ENCODE results near the gene VEGFD. TPM values are rescaled to one million over a fixed set of nuclear protein-coding genes. Genes with fewer than 3 reads are reported as not detected.

VEGFD gene
- total RNA-seq, 1 donor from 2014 or later = 0.22 TPM

DNA sequence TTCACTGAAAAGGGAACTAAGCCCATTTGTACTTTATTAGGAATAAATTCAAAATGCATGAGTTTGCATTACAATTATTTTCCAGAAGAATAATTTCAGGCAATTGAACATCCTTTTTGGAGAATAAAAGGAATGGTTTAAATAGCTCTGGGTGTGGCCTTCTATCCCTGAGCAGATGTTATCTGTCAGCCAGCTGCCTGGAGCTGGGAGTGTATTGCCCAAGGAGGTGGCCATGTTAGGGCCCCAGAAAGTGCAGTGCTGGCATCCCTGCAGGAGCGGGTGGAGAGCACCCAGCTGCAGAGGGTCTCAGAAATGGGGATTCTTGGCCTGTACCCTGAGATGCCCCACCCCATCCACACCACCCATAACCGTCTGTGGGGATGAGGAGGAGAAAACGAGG lies 21.6 kb upstream of the VEGFD start:
- H3K36me3 Mint-ChIP-seq (ENCODE audit: insufficient read depth) = peaks cover 1% of the 10 kb centered on the region
- TF ChIP-seq, protein P1, sequence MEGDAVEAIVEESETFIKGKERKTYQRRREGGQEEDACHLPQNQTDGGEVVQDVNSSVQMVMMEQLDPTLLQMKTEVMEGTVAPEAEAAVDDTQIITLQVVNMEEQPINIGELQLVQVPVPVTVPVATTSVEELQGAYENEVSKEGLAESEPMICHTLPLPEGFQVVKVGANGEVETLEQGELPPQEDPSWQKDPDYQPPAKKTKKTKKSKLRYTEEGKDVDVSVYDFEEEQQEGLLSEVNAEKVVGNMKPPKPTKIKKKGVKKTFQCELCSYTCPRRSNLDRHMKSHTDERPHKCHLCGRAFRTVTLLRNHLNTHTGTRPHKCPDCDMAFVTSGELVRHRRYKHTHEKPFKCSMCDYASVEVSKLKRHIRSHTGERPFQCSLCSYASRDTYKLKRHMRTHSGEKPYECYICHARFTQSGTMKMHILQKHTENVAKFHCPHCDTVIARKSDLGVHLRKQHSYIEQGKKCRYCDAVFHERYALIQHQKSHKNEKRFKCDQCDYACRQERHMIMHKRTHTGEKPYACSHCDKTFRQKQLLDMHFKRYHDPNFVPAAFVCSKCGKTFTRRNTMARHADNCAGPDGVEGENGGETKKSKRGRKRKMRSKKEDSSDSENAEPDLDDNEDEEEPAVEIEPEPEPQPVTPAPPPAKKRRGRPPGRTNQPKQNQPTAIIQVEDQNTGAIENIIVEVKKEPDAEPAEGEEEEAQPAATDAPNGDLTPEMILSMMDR (IDR thresholded peaks at IDR 0.05; ENCODE audit: unreplicated experiment) = no peak
- no peak overlapping the region for H3K4me3 Mint-ChIP-seq (ENCODE audit: low read depth)
- DNase-seq (ENCODE audit: low spot score, unreplicated experiment) = no peak
- H3K27me3 Mint-ChIP-seq = no peaks in the 10 kb centered on the region
- H3K27ac Mint-ChIP-seq = no peak overlapping the region
- no peaks in the 10 kb centered on the region for H3K9me3 Mint-ChIP-seq (ENCODE audit: low read depth)
- H3K4me1 Mint-ChIP-seq (ENCODE audit: low read depth) = no peaks in the 10 kb centered on the region

DNA sequence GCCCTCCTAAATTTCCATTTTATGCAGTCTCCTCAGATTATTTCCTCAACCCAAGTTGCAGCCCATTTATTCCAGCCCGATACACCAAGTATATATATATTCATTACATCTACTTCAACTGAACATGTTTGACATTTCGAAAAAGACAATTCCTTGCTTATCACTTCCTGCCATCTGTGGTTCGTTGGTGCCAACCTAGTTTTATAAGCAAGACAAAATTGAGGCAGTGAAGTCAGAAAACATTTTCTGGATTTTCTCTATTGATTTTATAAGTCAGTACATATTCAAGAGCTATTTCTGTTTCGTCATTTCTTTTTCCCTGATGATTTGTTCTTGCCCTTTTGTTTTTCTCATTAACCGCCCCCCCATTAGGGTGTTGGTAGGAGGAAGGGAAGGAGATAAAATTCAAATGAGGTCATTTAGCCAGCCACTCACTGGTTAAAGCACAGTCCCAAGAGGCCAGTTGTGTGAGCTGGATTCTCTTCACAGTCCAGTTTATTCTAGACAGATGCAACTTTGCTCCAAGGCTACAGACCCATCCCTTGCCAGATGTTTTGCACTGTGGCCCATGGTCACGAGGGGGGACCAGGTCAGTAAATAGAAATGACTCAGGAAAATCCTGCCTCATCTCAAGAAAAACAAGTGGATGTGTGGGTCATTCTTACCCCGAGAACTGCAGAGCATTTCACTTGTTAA lies 20.3 kb upstream of the VEGFD start:
- H3K4me1 Mint-ChIP-seq (ENCODE audit: low read depth) = peaks cover 6% of the 10 kb centered on the region
- no peak for DNase-seq (ENCODE audit: low spot score, unreplicated experiment)
- TF ChIP-seq, protein P1 (IDR thresholded peaks at IDR 0.05; ENCODE audit: unreplicated experiment) = no peak
- peaks cover 5% of the 10 kb centered on the region for H3K9me3 Mint-ChIP-seq (ENCODE audit: low read depth)
- peaks cover 3% of the 10 kb centered on the region for H3K36me3 Mint-ChIP-seq (ENCODE audit: insufficient read depth)
- H3K27me3 Mint-ChIP-seq = no peaks in the 10 kb centered on the region
- no peak overlapping the region for H3K4me3 Mint-ChIP-seq (ENCODE audit: low read depth)
- H3K27ac Mint-ChIP-seq = no peak overlapping the region

DNA sequence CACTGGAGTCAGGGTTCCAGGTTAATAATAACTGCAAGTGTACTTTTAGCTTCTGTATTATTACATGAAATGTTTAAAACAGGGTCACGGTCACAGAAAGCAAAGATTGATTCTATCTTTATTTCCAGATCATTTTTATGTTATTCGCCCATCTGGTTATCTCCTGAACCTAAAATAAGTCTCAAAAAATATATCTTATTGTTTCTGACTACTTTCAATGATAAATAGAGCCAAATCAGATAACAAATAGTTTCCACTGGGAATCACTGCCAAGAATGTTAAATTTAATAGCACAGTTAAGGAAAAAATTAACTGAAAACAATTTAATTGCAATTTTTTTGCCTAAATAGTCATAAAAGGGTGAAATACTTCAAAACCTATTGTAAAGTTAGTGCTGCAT lies 17.2 kb upstream of the VEGFD start:
- H3K4me1 Mint-ChIP-seq (ENCODE audit: low read depth) = peaks cover 6% of the 10 kb centered on the region
- DNase-seq (ENCODE audit: low spot score, unreplicated experiment) = no peak
- H3K36me3 Mint-ChIP-seq (ENCODE audit: insufficient read depth) = peaks cover 2% of the 10 kb centered on the region
- no peaks in the 10 kb centered on the region for H3K27me3 Mint-ChIP-seq
- no peak overlapping the region for H3K27ac Mint-ChIP-seq
- H3K9me3 Mint-ChIP-seq (ENCODE audit: low read depth) = peaks cover 8% of the 10 kb centered on the region
- H3K4me3 Mint-ChIP-seq (ENCODE audit: low read depth) = no peak overlapping the region
- TF ChIP-seq, protein P1 (IDR thresholded peaks at IDR 0.05; ENCODE audit: unreplicated experiment) = no peak

DNA sequence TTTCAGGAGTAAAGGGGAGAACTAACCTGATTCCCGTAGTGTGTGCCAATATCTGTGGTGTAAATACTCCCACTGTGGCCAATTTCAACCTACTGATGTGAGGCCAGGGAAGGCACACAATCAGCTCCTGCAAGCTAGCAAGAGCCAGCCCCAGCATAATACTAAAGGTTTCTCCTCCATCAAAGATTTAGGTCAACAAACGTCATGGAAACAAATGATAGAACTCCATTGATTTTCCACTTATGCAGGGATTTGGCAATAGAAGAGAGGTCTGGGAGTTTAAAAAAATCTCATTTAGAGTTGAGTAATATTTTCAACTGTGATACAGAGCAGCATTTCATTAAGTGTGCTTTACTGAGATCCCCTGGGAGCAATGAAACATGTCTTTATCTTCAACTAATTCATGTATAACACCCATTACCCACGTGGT lies 15.8 kb upstream of the VEGFD start:
- TF ChIP-seq, protein P1 (IDR thresholded peaks at IDR 0.05; ENCODE audit: unreplicated experiment) = no peak
- Mint-ChIP-seq H3K27me3 (no peaks in the 10 kb centered on the region), H3K36me3 (ENCODE audit: insufficient read depth) (peaks cover 2% of the 10 kb centered on the region), H3K27ac (peak overlapping the region; percentile 20), H3K4me3 (ENCODE audit: low read depth) (no peak overlapping the region), H3K4me1 (ENCODE audit: low read depth) (peaks cover 6% of the 10 kb centered on the region), H3K9me3 (ENCODE audit: low read depth) (peaks cover 8% of the 10 kb centered on the region)
- no peak for DNase-seq (ENCODE audit: low spot score, unreplicated experiment)

DNA sequence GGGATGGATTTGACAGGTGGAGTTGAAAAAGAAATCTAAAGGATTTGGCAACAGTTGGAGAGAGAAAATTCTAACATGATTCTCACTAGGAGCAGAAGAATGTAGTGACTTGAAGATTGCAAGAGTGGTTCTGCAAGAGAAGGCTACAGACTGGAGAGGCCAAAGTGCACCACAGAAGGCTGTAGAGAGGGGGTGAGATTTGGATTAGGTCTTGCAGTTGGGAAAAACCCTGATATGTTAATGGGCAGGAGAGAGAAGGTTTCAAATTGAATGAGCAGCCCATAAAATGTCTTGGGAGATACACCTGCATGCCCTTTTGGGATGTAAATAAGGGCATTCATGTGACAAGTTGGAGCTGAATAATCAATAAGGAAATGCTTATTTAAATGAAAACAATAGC lies 14.7 kb upstream of the VEGFD start:
- Mint-ChIP-seq H3K4me3 (ENCODE audit: low read depth) (no peak overlapping the region), H3K27ac (no peak overlapping the region), H3K27me3 (no peaks in the 10 kb centered on the region), H3K9me3 (ENCODE audit: low read depth) (peaks cover 8% of the 10 kb centered on the region), H3K4me1 (ENCODE audit: low read depth) (peaks cover 6% of the 10 kb centered on the region), H3K36me3 (ENCODE audit: insufficient read depth) (peaks cover 2% of the 10 kb centered on the region)
- DNase-seq (ENCODE audit: low spot score, unreplicated experiment) = no peak
- TF ChIP-seq, protein P1 (IDR thresholded peaks at IDR 0.05; ENCODE audit: unreplicated experiment) = no peak

Measured in progenitor cell of endocrine pancreas (in vitro differentiated cells).